Nephron progenitor cell (in vitro differentiated cells): Measurements from ENCODE around the gene MYH9.
A peak's percentile ranks its signal among the peaks of the same experiment; 100 is the strongest.

ENCODE experiments used
- DNase-seq: peaks from one replicate; pipeline ENCODE4 v3.0.0; 2021
- H3K27ac Mint-ChIP-seq: 2 replicates; pipeline ENCODE4 v1.8.0; 2021; ENCODE audit warnings: mild to moderate bottlenecking, moderate library complexity, mixed read lengths
- H3K27me3 Mint-ChIP-seq: 2 replicates; pipeline ENCODE4 v1.8.0; 2021; ENCODE audit warnings: mild to moderate bottlenecking, low read depth, mixed read lengths; ENCODE audit not compliant: poor library complexity
- H3K36me3 Mint-ChIP-seq: 2 replicates; pipeline ENCODE4 v1.8.0; 2021; ENCODE audit warnings: low read depth, mixed read lengths
- H3K4me1 Mint-ChIP-seq: 2 replicates; pipeline ENCODE4 v1.8.0; 2021; ENCODE audit warnings: mixed read lengths
- H3K4me3 Mint-ChIP-seq: 2 replicates; pipeline ENCODE4 v1.8.0; 2021; ENCODE audit warnings: mild to moderate bottlenecking, moderate library complexity, mixed read lengths
- H3K9me3 Mint-ChIP-seq: 2 replicates; pipeline ENCODE4 v1.8.0; 2021; ENCODE audit warnings: mild to moderate bottlenecking, moderate library complexity, mixed read lengths
- TF ChIP-seq, protein P1 (sequence below): fragments of 200-600 bp; sonication (generic); IDR thresholded peaks from 2 replicates; pipeline ENCODE4 v1.5.0; 2021; ENCODE audit warnings: antibody characterized with exemption

Gene MYH9

DNA sequence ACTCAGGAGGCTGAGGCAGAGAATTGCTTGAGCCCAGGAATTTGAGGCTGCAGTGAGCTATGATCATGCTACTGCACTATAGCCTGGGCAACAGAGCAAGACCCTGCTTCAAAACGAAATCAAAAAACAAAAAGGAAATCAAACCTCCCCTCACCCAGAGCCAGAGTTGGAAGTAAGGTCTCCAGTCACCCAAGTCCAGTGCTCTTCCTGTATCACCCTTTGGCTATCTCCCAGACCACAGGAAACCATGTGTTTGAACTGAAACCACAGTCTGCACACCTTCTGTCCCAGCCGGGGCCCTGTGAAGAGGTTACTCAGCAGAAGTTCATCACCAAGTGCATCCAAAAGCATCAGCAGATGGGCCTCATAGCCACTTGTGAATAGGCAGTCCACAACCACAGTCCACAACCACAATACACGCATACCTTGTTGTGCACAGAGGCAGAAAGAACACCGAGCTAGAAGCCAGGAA lies 4.6 kb downstream of the MYH9 start:
- Mint-ChIP-seq H3K4me1 (peaks cover 38% of the 10 kb centered on the region), H3K36me3 (peaks cover 16% of the 10 kb centered on the region), H3K27ac (peak overlapping the region; percentile 85), H3K27me3 (no peaks in the 10 kb centered on the region), H3K4me3 (no peak overlapping the region), H3K9me3 (no peaks in the 10 kb centered on the region)
- TF ChIP-seq, protein P1, sequence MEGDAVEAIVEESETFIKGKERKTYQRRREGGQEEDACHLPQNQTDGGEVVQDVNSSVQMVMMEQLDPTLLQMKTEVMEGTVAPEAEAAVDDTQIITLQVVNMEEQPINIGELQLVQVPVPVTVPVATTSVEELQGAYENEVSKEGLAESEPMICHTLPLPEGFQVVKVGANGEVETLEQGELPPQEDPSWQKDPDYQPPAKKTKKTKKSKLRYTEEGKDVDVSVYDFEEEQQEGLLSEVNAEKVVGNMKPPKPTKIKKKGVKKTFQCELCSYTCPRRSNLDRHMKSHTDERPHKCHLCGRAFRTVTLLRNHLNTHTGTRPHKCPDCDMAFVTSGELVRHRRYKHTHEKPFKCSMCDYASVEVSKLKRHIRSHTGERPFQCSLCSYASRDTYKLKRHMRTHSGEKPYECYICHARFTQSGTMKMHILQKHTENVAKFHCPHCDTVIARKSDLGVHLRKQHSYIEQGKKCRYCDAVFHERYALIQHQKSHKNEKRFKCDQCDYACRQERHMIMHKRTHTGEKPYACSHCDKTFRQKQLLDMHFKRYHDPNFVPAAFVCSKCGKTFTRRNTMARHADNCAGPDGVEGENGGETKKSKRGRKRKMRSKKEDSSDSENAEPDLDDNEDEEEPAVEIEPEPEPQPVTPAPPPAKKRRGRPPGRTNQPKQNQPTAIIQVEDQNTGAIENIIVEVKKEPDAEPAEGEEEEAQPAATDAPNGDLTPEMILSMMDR = no peak
- no peak for DNase-seq

DNA sequence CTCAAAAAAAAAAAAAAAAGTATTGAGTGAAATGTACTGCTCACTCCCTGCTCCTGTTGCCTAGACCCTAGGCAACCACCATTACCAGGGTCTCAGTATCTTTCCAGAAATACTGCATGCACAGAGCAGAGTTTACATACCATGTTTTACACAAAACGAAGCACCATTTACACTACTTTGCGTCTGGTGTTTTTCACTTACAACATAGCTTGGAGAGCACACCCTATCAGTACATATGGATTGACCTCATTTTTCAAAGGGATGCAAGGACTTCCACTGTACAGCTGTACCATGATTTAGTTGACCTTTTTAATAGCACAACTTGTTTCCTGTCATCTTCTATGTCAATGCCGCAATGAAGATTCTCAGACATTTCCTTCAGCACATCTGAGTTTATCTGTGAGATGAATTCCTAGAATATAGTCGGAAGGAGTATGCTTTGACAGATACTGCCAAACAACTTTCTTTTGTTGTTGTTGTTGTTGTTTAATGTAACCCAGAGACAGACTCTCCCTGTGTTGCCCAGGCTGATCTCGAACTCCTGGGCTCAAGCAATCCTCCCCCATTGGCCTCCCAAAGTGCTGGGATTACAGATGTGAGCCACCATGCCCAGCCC lies 6.1 kb downstream of the MYH9 start:
- Mint-ChIP-seq H3K4me1 (peaks cover 46% of the 10 kb centered on the region), H3K27ac (no peak overlapping the region), H3K36me3 (peaks cover 27% of the 10 kb centered on the region), H3K27me3 (no peaks in the 10 kb centered on the region), H3K9me3 (no peaks in the 10 kb centered on the region), H3K4me3 (no peak overlapping the region)
- no peak for DNase-seq
- TF ChIP-seq, protein P1 = no peak

DNA sequence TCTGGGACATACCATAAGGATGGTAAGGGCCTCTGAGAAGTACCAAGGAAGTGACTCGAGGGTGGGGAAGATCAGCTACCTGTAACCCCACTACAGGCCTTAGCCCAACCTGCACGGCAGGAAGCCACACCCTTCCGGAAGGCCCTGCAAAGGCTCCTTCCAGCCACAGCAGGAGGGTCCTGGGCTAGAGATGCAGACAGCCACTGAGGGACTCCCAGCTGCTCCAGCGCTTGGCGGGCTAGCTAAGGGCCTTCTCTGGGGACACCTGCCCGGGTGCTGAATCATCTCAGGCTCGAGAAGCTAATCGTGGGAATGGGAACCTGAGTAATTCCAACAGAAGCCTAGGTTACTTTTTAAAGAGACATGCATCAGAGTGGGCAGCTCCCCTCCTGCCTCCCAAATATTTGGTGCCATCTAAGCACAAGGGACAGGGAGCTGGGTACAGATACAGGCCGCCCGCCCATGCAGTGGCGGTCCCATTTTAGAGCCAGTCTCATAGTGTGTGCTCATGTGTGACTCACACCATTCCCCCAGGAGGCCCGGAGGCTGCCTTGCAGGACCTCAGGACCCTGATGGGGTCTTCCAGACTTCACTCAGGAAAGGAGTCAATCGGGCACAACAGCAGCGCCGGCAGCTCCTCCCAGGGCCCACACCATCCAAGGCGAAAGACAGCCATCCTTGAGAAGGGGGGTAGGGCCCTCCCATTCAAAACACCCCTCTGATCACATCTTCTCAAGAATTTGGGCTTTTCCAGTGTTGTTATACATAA lies 8.0 kb downstream of the MYH9 start:
- H3K27ac Mint-ChIP-seq = no peak overlapping the region
- DNase-seq = no peak
- no peaks in the 10 kb centered on the region for H3K27me3 Mint-ChIP-seq
- H3K36me3 Mint-ChIP-seq = peaks cover 27% of the 10 kb centered on the region
- H3K4me3 Mint-ChIP-seq = no peak overlapping the region
- no peaks in the 10 kb centered on the region for H3K9me3 Mint-ChIP-seq
- H3K4me1 Mint-ChIP-seq = peaks cover 39% of the 10 kb centered on the region
- TF ChIP-seq, protein P1 = no peak

DNA sequence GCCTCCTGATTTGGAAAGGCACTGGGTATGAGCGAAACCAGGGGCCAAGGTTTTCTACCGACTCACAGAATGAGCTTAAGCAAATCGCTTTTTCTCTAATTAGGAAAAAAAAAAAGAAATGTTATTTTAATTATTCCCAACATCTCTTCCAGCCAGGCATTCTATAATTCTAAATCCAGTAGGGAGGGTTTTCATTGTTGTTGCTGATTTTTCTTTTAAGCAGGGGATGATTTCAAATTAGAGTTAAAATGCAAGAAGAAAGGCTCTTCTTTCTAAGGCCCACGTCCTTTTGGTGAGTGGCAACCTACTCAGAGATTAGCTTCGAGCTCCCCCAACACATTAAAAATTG lies 8.9 kb downstream of the MYH9 start:
- Mint-ChIP-seq H3K27ac (no peak overlapping the region), H3K4me3 (no peak overlapping the region), H3K4me1 (peaks cover 44% of the 10 kb centered on the region), H3K9me3 (no peaks in the 10 kb centered on the region), H3K27me3 (no peaks in the 10 kb centered on the region), H3K36me3 (peaks cover 27% of the 10 kb centered on the region)
- no peak for DNase-seq
- TF ChIP-seq, protein P1 = no peak

DNA sequence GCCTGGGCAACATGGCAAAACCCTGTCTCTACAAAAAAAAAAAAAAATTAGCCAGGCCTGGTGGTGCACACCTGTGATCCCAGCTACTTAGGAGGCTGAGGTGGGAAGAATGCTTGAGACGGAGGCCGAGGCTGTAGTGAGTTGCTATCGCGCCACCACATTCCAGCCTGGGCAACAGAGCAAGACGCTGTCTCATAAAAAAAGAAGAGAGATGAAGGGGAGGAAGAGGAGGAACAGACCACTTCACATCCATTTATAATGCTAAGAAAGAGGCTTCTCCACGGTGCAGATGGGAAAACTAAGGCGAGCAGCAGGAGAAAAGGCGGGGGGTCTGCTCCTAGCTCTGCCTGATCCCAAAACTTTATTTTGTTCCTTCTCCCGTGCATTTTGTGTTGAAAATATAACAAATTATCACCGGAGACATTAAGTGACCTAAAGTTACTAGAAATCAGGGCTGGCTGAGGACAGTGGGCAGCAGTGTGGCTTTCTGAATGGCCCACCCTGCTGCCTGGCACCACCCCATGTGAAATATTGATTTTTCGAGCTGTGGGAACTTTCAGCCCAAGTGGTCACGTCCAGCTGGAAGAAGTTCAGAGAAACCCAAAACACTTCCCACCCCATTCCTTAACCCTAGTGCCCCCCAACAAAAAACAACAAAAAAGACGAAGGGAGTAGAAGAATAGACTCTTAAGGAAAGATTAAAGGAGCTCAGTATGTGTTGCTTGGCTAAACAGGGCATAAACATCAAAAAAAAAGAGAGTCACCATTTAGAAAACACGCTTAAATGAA lies 9.5 kb downstream of the MYH9 start:
- H3K9me3 Mint-ChIP-seq = no peaks in the 10 kb centered on the region

More for the DNA sequence above, 9.5 kb downstream of the MYH9 start:
- Mint-ChIP-seq H3K27me3 (no peaks in the 10 kb centered on the region), H3K4me1 (peaks cover 48% of the 10 kb centered on the region), H3K27ac (peak overlapping the region; percentile 21), H3K36me3 (peaks cover 25% of the 10 kb centered on the region), H3K4me3 (no peak overlapping the region)
- TF ChIP-seq, protein P1 = no peak
- DNase-seq = no peak
